Amygdala (tissue), 56 donors: ENCODE results near the gene ARHGAP22.

Experiments used
- DNase-seq, 56 donors: peaks; one replicate each; lab custom pipeline; 2025; lab: John Stamatoyannopoulos, UW

The ARHGAP22 gene

GRCh38 chr10:48556713-48557112 is 48.2 kb downstream of the ARHGAP22 start:
- no peak for DNase-seq

DNA sequence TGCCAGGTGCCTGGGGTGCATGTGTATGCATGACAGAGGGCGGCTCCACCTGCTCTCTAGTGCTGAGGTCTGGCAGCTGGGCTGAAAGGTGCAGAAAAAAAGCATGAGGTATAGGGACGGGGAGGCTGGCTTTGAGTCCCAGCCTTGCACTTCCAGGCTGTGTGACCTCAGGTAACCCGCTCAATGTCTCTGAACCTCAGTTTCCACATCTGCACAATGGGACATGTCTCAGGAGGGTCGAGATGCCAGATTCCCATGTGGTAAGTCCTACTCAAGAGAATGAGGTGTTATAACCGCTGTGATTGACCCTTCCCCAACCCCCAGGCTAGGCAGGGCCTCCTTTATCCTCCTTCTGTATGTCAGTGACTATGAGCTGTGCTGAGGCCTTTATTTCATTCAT is 48.8 kb downstream of the ARHGAP22 start:
- no peak for DNase-seq

DNA sequence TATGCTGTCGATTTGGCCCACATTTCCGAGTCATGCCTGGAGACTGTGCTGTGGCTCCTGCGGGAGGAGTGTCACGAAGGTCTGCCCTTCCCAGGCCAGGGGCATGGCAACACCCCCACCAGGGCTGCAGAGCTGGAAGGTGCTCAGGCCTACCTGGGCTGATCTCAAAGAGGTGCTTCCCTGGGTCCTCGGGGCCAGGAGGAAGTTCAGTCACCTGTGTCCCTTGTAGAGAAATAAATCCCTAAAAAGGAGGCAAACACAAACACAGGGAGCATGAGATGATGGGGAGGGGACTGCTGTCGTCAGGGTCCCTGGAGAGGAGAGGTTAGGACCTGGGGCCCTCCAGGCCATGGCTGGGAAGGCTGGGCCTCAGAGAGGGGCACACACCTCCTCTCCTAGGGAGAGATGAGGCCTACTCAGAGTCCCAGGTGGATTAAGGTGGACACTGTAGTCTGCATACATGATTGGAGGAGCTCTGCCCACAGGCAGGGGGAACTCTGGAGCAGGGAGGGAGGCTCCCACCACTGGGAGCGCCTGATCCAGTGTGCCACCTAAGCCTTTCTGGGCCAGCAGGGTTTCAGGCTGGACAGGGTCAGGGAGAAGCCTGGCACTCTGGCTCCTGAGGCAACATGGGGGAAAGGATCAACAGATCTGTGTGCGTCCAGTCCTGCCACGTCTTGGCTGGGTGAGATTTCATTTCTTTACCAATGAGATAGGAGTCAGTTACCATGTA is 49.4 kb downstream of the ARHGAP22 start:
- no peak for DNase-seq

DNA sequence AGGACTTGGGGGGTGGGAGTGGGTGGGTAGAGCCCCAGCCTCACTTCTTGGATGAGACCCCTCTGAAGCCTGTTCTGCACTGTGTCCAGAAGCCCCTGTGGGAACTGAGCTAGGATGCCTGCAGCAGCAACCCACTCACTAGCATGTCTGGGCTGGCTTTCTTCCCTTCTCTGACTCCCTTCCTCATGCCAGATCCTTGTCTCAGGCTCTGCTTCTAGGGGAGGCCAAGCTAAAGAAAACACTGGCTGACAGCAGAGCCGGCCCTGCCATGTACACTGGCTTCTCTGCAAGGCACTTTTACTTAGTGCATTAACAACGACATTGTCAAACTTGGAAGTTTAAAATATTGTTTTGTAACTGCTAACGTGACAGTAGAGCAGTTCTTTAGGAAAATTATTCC is 50.2 kb downstream of the ARHGAP22 start:
- peak in 2 of 56 donors; percentile 12 to 34 for DNase-seq

- DNase-seq: peak in 6 of 56 donors; percentile 9 to 36 (median 29)
These were observed 50.6 kb downstream of the ARHGAP22 start for GRCh38 chr10:48554246-48554645.

DNA sequence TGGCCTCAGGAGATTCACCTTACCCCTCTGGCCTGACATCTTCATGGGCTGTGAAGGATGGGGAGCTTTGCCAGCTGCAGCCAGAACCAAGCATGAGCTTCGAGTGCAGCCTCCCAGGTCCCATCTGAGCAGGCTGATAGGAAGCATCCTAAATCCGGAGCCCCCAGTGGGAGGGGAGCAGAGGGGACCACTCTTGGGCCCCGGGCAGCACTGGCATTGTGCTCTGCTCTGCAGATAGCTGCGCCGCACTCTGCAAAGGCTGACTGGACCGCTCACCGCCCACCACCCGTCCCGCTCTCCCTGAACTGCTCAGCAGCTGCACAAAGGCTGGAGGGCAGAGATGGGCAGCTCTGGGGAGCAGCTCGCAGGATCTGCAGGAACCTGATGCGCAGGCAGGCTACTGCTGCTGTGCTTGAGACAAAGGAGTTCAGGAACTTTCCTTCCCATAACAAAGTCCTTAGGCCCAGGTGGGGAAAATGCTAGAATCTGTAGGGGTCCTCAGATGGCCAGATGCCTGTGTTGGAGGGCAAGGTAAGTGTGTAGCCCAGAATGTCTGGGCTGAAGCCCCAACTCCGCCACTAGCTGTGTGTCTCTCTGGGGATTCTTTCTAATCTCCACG is 51.8 kb downstream of the ARHGAP22 start:
- DNase-seq: no peak

DNA sequence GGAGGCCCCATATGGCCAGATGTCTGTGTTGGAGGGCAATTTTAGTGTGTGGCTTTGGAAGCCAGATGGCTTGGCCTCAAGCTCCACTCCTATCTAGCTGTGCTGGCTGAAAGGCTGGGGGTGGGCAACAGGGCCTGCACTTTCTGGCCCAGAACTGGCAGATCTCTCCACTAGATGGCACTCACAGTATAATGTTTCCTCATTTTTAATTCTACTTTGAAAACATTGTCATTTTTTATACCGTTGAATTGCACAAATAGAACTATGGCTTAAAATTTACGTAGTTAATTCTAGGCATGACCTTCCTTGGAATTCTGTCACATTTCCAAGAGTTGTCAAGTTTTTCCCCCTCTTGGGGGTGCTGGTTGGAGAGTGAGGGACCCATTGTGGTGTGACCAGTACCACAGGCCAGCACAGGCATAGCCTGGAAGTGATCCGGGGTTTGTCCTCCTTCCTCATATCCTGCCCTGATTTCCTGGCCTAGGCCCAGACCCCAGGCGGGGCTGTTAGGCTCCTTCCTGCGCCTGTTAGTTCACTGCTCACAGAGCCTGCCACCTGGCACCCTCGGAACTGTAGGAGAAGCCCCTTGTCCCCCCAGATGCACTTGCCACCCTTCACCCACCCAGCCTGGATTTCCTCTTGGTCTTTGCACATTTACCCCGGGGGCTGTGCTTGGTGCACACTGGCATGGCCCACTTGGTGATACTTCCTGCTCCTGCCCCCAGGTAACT is 52.8 kb downstream of the ARHGAP22 start:
- peak in 27 of 56 donors; percentile 12 to 66 (median 28) for DNase-seq

- DNase-seq: no peak
These were observed 53.9 kb downstream of the ARHGAP22 start for GRCh38 chr10:48550977-48551376.

GRCh38 chr10:48550071-48550691 is 54.7 kb downstream of the ARHGAP22 start:
- no peak for DNase-seq

GRCh38 chr10:48549236-48549635 is 55.6 kb downstream of the ARHGAP22 start:
- DNase-seq: no peak

- no peak for DNase-seq
These were observed 56.2 kb downstream of the ARHGAP22 start for GRCh38 chr10:48548531-48549135.

DNA sequence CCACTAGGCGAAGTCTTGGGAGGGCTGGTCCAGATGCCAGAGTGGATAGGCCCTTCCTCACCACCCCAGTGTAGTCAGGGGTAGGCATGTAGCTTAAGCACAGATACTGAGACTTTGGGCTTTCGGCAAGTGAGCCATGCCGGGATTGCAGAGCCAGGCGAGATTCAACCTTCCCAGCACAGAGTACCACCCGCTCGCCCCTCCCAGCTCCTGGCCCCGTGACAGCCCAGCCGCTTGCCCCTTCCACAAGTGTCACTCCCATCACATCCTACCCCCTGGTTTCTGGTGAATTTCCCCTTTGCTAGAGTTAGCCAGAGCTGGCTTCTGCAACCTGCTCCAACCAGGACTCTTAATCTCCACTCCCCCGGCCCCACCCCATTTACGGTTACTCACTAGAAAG is 56.9 kb downstream of the ARHGAP22 start:
- DNase-seq: no peak

GRCh38 chr10:48547061-48547895 is 57.6 kb downstream of the ARHGAP22 start:
- no peak for DNase-seq

DNA sequence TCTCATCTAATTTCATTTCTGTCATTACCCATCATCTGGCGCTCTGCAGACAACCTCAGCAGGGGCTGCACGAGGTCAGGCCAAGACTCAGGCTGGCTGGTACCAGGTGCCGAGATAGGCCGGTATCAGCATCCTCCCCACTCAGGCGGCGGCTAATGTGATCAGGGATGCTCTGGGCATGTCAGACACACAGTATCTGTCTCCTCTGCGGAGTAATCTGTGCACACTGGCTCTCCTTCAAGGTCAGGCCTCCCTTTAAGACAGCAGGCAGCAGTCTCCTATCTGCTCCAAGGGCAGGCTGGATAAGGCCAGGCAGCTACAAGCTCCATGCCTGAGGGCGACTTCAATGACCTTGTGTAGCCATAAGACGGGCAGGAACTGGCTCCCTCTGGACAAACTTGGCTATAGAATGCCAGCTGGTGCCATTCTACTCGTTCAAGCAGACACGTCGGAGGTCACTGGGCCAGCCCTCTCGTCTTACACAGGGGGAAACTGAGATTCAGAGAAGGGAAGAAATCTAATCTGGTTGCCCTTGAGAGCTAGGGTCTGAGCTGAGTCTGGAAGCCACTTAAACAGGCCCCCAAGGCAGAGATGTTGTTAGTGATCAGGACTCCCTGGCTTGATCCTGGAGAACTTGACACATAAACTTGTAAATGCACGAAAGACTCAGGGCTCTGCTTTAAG is 59.3 kb downstream of the ARHGAP22 start:
- no peak for DNase-seq

DNA sequence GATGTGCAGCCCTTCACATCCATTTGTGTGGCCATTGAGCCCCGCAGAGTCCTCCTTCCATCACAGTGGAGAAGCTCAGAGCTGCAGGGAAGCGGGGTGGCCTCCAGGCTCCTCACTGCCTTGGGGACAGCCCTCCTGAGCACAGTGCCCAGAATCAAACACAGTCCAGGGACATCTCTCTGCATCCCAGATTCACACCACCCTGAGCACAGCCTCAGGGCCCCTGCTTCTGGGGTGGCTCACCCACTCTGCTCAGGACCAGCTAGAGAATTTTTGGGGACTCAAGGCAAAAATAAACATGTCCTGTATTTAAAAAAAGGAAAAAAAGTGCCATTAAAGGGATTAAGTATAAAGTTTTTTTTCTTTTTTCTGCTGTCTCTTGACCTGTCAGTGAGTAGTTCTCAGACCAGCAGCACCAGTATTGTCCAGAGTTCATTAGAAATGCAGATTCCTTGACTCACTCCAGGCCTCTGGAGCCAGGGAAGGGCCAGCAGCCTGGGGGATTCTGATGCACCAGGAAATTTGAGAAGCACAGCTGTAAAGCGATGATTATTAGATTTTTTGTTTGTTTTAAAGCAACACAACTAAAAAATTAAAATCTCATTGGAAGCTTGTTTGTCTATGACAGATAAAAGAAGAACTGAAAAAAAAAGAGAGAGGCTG is 61.6 kb downstream of the ARHGAP22 start:
- DNase-seq: no peak

DNA sequence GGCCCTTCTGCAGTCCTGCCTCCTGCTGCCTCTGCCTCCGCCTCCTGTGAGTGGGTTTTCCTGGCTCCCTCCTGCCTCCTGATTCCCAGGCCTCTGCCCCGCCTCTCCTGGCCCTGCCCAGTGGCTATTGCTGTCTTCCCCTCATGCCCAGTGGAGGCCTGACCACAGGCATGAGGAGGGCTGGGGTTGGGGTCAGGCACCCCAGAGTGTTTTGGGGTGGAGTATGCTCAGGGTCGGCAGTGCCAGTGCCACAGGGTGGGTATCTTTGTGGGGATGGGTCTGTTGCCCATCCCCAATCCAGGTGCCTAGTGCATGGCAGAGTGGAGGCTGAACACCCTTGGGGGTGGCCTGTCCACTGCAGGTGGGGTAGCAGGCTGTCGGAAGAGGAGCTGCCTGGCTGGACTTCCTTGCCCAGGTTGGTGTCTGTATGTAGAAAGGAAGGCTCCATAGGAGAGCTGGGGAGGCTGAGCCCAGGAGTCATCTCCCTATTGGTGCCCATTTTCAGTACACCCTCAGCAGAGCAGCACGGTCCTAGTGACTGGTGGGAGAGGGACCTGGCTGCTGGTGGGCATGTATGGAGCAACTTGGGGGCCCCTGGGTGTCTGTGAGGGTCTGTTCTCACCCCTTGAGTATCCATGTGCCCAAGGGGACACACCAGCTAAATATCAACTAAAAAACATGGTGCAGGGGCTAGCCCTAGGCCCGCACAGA is 62.2 kb downstream of the ARHGAP22 start:
- no peak for DNase-seq

DNA sequence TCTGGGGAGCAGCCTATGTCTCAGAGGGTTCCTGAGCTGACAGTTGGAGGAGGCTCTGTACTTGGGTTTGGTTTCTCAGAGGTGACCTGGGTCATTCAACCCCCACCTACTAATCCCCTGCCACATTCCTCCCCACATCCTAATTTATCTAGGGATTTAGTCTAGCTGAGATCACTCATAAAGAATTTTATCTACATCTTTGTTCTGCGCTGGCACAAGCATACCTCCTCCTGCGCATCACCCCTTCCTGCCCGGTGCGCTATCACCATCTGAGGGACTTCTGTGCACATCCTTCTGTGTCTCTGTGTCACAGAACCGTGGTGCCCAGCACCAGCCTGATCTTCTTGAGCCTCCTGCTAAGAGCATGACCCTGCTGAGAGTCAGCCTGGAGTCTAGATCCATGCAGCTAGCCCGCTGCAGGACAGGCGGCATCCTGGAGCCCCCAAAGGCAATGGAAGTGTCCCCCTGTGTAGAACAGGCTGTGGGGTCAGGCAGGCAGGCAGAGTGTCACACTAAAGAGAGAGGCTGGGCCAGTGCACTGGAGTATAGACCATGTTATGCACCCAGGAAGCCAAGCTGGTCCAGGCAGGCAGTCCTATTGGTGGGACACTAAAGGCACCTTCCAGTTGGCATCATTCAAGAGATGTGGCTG is 63.6 kb downstream of the ARHGAP22 start:
- DNase-seq: no peak

- no peak for DNase-seq
These were observed 66.3 kb downstream of the ARHGAP22 start for GRCh38 chr10:48538611-48539010.
